Stimulated activated CD8-positive, alpha-beta memory T cell treated with anti-CD3 and anti-CD28 coated beads, Interleukin-7, amount 100 ng/mL, for 4 hours (primary cell): ENCODE results near the gene UBE2J2.
A peak's percentile ranks its signal among the peaks of the same experiment; 100 is the strongest.

Experiments used
- DNase-seq, 2 donors: peaks; one replicate each; pipeline ENCODE4 v3.0.0-alpha.2; 2020; ENCODE audit warnings: low read depth in 2 of 2

The UBE2J2 gene

GRCh38 chr1:1239614-1240347, 33.9 kb downstream of the UBE2J2 start:
- DNase-seq = no peak

DNA sequence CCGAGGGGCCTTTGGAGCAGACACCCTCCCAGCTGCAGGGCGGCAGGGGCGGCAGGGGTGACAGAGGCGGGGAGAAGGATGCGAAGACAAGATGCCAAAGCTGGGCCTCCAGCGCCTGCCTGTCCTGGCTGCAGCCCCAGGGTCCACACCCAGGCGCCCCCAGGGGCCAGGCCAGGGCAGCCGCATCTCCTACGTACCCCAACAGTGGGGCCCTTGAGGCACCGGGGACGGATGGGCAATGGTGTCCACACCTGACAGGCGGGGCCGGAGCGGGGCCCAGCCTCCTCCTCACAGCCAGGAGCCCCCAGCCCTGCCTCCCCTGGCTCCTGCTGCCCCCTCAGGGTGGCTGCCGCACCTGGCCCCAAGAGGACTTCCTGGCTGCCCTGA, 34.4 kb downstream of the UBE2J2 start:
- DNase-seq = no peak

DNA sequence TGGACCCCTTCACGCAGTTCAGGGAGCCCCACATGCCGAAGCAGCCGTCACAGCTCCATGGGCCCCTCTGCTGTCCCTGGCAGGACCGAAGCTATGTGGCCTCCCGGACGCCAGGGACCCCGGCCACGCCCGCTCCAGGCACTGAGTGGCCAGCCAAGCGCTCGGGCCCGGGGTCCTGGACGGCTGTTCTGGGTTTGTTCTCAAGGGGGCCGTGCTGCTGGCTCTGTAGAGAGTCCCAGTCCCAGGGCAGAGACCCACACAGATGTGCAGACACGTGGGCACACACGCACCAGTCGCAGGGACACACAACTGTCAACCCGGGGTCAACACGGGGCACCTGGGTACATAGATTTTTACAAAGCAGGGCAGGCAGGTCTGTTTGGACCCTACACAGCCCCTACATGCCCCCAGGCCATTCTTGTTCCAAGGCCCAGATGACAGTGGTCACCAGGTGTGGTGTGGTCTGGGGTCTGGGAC, 34.9 kb downstream of the UBE2J2 start:
- DNase-seq = no peak

DNA sequence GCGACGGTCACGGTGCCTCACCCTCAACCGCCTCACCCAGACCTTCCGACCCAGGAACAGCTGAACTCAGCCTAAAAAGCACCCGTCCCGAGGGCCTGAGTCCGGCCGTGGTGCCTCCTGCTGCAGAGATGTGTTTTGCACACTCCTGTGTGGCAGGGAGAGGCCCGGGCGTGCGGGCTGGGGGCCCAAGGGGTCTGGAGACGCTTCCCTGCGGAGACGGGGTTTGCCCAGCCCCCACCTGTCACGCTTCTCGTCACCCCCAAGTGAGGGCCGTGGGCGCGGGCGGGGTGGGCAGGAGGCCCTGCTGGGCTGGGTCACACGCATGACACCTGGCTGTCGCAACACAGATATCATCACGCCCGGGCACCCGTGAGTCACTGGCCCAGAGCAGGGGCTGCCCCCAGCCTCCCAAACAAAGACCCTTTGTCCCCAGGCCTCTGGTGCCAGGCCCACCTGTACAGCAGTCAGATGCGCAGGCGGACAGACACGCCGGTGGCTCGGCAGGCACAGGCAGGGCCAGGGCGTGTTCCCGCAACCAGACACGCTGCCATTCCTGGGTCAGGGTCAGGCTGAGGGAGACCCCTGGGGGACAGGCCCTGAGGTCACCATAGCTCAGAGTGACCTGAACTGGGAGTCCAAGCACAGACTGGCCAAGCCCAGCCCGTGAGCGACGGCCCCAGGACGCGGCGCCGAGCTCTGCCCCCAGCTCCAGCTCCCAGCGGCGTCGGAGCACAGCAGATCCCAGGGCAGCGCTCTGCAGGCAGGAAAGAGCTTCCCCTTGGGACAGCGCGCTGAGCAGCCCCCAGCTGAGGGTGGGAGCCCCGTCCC, 35.6 kb downstream of the UBE2J2 start:
- no peak for DNase-seq

- no peak for DNase-seq
These were observed 36.4 kb downstream of the UBE2J2 start for GRCh38 chr1:1236945-1237873.

DNA sequence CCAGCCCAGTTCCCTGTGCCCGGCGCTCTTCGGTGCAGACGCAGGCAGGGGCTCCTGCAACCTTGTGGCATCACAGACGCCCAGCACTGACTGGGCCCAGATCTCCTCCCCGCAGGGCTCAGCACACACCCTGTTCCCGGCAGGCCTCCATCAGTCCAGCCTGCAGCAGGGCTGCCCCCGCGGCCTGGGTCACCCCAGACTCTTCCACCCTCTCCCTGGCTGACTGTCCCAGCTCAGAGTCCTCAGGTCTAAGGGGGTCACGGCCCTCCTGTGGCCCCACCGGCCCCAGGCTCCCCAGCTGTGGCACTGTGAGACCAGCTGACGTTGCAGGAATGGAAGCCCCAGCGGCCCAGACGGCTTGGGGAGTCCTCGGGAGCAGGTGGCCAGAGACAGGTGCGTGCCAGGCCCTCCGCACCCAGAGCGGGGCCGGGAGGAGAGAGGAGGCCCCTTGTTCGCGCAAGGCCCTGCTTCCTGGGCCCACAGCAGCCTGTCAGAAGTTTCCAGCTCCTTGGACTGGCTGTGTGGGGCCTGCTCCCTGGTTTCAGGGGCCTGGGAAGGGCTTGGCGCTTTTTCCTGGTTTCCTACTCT, 37.4 kb downstream of the UBE2J2 start:
- no peak for DNase-seq

DNA sequence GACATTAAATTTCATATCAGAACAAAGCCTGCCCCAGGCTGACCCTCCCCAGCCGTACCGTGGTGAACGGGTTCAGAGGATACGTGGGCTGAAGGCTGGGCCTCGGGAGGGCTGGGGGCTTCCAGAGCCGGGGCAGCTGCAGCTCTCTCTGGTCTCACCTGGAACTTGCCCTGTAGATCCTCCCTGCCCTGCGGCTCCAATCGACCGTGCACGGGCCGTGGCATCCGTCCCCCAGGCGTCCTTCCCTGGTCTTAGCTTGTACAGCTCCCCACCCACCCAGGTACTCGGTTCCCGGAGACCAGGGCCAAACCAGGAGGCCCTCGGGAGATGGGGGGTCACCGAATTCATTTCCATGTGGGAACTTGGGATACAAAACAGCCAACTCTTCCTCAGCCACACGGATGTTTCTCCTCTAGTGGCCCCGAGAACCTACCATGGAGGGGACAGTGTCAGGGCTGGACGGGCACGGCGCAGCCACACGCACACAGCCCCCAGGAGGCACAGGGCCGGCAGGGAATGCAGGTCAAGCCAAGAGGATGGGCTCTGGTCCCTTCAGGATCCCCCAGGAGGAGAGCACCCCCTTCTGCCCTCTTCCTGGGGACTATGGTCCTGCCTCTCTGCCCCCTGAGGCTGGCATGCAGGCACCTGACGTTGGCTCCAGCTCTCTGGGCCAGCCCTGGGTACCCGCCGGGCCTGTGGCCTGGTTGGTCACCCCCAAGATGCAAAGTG, 38.5 kb downstream of the UBE2J2 start:
- no peak for DNase-seq

DNA sequence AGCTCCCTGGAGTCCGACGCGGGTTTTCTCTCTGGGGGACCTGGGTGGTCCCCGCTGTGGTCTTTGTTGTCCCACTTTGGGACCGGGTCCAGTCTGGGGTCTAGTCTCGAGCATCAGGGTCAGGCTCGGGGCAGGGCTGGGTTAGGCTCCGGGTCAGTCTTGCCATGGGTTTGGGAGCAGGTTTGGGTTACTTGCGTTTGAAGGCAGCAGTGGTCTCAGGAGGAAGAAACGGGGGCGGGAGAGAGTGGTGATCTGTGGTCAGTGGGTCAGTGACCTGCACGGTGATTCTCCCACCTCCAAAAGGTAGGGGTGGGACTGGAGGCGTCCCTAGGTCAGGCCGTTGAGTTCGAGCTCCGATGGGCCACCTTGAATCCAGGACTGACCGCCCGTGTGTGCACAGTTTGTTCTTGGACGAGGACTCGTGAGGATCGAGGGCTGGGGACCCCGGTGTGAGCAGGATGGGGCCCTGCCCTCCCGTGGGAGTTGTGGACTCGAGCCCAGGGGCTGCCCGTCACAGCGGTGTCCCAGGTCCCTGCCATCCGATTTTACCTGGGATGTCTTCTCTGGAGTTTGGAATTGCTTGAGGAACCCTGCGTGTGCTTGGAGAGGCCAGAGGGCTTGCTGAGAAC, 39.4 kb downstream of the UBE2J2 start:
- no peak for DNase-seq

DNA sequence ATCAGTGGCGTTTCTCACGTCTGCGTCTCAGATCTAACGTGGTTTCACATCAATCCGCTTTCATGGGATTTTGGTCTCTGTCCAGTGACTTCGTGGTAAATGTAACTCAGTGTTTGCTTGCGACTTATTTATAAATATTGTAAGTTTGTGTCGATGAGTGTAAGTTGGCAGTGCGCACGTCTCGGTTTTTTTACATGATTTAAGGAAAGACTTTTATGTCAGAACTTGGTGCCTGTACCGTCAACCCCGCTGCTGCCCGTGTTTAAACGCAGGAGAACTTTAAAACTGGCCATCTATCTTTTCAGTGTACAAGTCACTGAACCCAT, 40.1 kb downstream of the UBE2J2 start:
- no peak for DNase-seq

- DNase-seq = no peak
These were observed 40.7 kb downstream of the UBE2J2 start for GRCh38 chr1:1232796-1233566.

DNA sequence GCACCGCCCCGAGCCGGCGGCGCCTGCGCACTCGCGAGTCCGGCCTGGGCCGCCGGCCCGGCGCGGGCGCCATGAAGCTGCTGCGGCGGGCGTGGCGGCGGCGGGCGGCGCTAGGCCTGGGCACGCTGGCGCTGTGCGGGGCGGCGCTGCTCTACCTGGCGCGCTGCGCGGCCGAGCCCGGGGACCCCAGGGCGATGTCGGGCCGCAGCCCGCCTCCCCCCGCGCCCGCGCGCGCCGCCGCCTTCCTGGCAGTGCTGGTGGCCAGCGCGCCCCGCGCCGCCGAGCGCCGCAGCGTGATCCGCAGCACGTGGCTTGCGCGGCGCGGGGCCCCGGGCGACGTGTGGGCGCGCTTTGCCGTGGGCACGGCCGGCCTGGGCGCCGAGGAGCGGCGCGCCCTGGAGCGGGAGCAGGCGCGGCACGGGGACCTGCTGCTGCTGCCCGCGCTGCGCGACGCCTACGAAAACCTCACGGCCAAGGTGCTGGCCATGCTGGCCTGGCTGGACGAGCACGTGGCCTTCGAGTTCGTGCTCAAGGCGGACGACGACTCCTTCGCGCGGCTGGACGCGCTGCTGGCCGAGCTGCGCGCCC, 41.4 kb downstream of the UBE2J2 start, which contains the start of gene B3GALT6:
B3GALT6 (plus strand) TSS at position 30 of the 588 bp plus-strand sequence; CDS start at position 72, 42 bp downstream.
- no peak for DNase-seq

- DNase-seq = peak; percentile 91 to 98
These were observed 42.0 kb downstream of the UBE2J2 start, which contains the start of gene SDF4 for GRCh38 chr1:1231400-1232207. SDF4 (minus strand) TSS chr1:1232001; CDS start chr1:1228772, 3,229 bp downstream.

DNA sequence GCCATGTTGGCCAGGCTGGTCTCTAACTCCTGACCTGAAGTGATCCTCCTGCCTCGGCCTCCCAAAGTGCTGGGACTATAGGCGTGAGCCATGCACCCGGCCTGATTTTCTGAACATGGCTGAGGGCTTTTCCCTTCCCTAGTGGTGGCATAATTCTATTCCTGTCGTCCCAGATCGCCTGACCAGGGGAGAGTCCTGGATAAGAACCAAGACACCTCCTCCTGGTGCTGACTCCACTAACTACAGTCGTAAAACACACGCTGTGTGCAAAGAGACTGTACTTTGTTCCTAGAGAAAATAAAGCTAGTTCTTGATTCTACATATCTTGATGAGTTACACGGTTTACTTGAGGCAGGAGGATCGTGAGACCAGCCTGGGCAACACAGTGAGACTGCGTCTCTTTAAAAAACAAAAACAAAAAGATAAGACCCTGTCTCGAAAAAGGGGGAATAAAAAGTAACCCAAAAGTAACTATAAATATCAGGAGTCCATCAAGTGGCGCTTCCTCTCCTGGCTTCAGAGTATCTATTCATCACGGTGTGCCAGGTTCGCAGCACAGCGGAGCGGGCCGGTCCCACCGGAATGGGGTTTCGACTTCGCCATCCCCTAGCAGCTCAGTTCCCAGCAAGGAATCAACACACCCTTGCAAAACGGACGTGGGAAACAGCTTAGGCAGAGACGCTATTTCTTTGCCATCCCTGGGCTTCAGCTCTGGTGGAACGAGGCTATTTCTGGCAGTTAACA, 42.8 kb downstream of the UBE2J2 start:
- no peak for DNase-seq

- no peak for DNase-seq
These were observed 43.9 kb downstream of the UBE2J2 start for GRCh38 chr1:1229770-1230169.

DNA sequence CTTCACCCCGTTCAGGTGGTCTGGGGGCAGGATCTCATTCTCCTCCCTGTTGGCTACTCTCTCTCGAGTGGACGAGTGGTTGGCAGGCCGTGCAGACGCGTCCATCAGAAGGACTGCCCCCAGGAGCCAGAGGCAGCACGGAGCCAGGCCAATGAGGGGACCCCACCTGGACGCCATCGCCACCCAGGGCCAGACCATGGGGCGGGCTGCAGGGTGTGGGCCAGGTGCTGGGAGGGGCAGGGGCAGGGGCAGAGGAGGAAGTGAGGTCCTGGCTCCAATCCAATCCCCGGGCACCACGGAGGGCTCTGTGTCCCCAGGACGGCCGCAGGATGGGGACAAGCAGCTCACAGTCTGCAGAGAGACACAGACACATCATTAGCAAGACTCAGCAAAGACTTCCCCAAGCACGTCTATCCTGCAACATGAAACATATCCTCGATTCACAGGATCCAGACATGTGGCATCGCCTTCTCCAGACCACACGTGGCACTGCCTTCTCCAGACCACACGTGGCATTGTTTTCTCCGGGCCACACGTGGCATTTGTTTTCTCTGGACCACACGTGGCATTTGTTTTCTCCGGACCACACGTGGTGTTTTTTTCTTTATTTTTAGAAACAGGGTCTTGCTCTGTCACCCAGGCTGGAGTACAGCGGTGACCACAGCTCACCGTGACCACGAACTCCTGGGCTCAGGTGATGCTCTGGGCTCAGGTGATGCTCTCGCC, 44.9 kb downstream of the UBE2J2 start:
- DNase-seq = no peak

- no peak for DNase-seq
These were observed 45.5 kb downstream of the UBE2J2 start for GRCh38 chr1:1228187-1228586.

GRCh38 chr1:1227386-1227785, 46.3 kb downstream of the UBE2J2 start:
- DNase-seq = no peak
